GM12865 (cell line): ENCODE measurements around the gene INHBB.

ENCODE experiments used
- DNase-seq: peaks from one replicate; pipeline ENCODE4 v3.0.0; 2010; ENCODE audit warnings: low read depth
- H3K4me3 ChIP-seq: 2 replicates; pipeline ENCODE4 v1.5.1; 2011; ENCODE audit warnings: mild to moderate bottlenecking, low read depth, low read length, control low read depth
- CTCF ChIP-seq: IDR thresholded peaks from 2 replicates; pipeline ENCODE4 v1.5.1; 2011; ENCODE audit warnings: low read length, control low read depth, low read depth, inconsistent platforms; ENCODE audit not compliant: insufficient read depth; ENCODE audit errors: missing control alignments

Gene INHBB

GRCh38 chr2:120342446-120342845, 3.5 kb upstream of the INHBB start:
- DNase-seq, result no peak
- TF ChIP-seq CTCF, result no peak
- H3K4me3 ChIP-seq, result no peak overlapping the region

- no peak for TF ChIP-seq CTCF
- H3K4me3 ChIP-seq, result no peak overlapping the region
- DNase-seq, result no peak
These were observed 2.9 kb upstream of the INHBB start for GRCh38 chr2:120343100-120343432.

- TF ChIP-seq CTCF, result peak; percentile 64
- peak; percentile 69 for DNase-seq
- no peak overlapping the region for H3K4me3 ChIP-seq
These were observed 2.4 kb upstream of the INHBB start for GRCh38 chr2:120343433-120344105.

GRCh38 chr2:120344214-120344975, 1.5 kb upstream of the INHBB start:
- H3K4me3 ChIP-seq, result no peak overlapping the region
- TF ChIP-seq CTCF, result no peak
- no peak for DNase-seq

- no peak for TF ChIP-seq CTCF
- H3K4me3 ChIP-seq, result no peak overlapping the region
- peak; percentile 18 for DNase-seq
These were observed 857 bp upstream of the INHBB start for GRCh38 chr2:120344976-120345581.

- no peak for DNase-seq
- TF ChIP-seq CTCF, result no peak
- H3K4me3 ChIP-seq, result no peak overlapping the region; the same call in 1 of the 2 replicates
These were observed 328 bp upstream of the INHBB start for GRCh38 chr2:120345608-120346007.
